GM18873 (cell line): ENCODE data around the gene MAD2L1.
"Not testable (repeated sequence)": the region's sequence is repeated elsewhere in the genome, so short reads cannot be mapped to it uniquely, and the experiment has no call there.

ENCODE experiments used
- ATAC-seq: cut with Tn5 transposase; IDR thresholded peaks from one replicate; pipeline ENCODE4 v1.9.1; 2021; ENCODE audit warnings: mild to moderate bottlenecking, moderate library complexity, moderate number of reproducible peaks; ENCODE audit not compliant: unreplicated experiment, low FRiP score

Gene MAD2L1

GRCh38 chr4:120066517-120067340 is at the start of gene MAD2L1:
Gene MAD2L1 (minus strand): TSS chr4:120066848. CDS start chr4:120066734, 114 bp downstream.
- peak; percentile 91 for ATAC-seq

GRCh38 chr4:120111745-120112144 is 45.1 kb upstream of the MAD2L1 start:
- no peak for ATAC-seq

- no peak for ATAC-seq
Measured at GRCh38 chr4:120109406-120109805, 42.8 kb upstream of the MAD2L1 start.

- ATAC-seq: peak; percentile 90
Measured at GRCh38 chr4:120105472-120105871, 38.8 kb upstream of the MAD2L1 start.

GRCh38 chr4:120096508-120097297 is 30.1 kb upstream of the MAD2L1 start:
- no peak for ATAC-seq

- no peak for ATAC-seq
Measured at GRCh38 chr4:120088507-120088906, 21.9 kb upstream of the MAD2L1 start.

GRCh38 chr4:120088066-120088465 is 21.4 kb upstream of the MAD2L1 start:
- ATAC-seq: not testable (repeated sequence)

GRCh38 chr4:120085705-120086104 is 19.1 kb upstream of the MAD2L1 start:
- no peak for ATAC-seq

- ATAC-seq: no peak
Measured at GRCh38 chr4:120084327-120084726, 17.7 kb upstream of the MAD2L1 start.

- no peak for ATAC-seq
Measured at GRCh38 chr4:120083152-120083551, 16.5 kb upstream of the MAD2L1 start.

GRCh38 chr4:120082251-120082650 is 15.6 kb upstream of the MAD2L1 start:
- no peak for ATAC-seq

- no peak for ATAC-seq
Measured at GRCh38 chr4:120081726-120082125, 15.1 kb upstream of the MAD2L1 start.

- no peak for ATAC-seq
Measured at GRCh38 chr4:120080533-120080932, 13.9 kb upstream of the MAD2L1 start.

- no peak for ATAC-seq
Measured at GRCh38 chr4:120079839-120080520, 13.3 kb upstream of the MAD2L1 start.

- no peak for ATAC-seq
Measured at GRCh38 chr4:120078216-120078615, 11.6 kb upstream of the MAD2L1 start.

- ATAC-seq: peak; percentile 20
Measured at GRCh38 chr4:120071192-120071795, 4.6 kb upstream of the MAD2L1 start.

- ATAC-seq: no peak
Measured at GRCh38 chr4:120070196-120070595, 3.5 kb upstream of the MAD2L1 start.

GRCh38 chr4:120065974-120066516 is 603 bp downstream of the MAD2L1 start:
- ATAC-seq: no peak

GRCh38 chr4:120064887-120065286 is 1.8 kb downstream of the MAD2L1 start:
- no peak for ATAC-seq

- not testable (repeated sequence) for ATAC-seq
Measured at GRCh38 chr4:120063711-120064110, 2.9 kb downstream of the MAD2L1 start.
